GM10266 (cell line): ENCODE results near the gene LY6G6F.

ENCODE experiments used
- DNase-seq: peaks from one replicate; pipeline ENCODE4 v3.0.0; 2012; ENCODE audit errors: extremely low spot score
- CTCF ChIP-seq: IDR thresholded peaks from 2 replicates; pipeline ENCODE4 v1.5.1; 2012; ENCODE audit warnings: mild to moderate bottlenecking, low read depth; ENCODE audit not compliant: control insufficient read depth, insufficient read depth; ENCODE audit errors: missing control alignments

The LY6G6F gene

GRCh38 chr6:31661262-31662123 is 45.2 kb upstream of the LY6G6F start:
- no peak for TF ChIP-seq CTCF
- no peak for DNase-seq

- no peak for TF ChIP-seq CTCF
- no peak for DNase-seq
Observed at GRCh38 chr6:31662124-31662723, 44.4 kb upstream of the LY6G6F start.

- no peak for TF ChIP-seq CTCF
- DNase-seq: no peak
Observed at GRCh38 chr6:31663126-31663960, 43.3 kb upstream of the LY6G6F start.

- DNase-seq: no peak
Observed at GRCh38 chr6:31663961-31664789, 42.5 kb upstream of the LY6G6F start.

GRCh38 chr6:31664790-31665500 is 41.7 kb upstream of the LY6G6F start, which contains the start of gene GPANK1:
Gene GPANK1, minus strand, starts transcription at chr6:31664997. Its CDS starts 519 bp downstream, at chr6:31664478.
- no peak for TF ChIP-seq CTCF
- peak; percentile 83 for DNase-seq

More at GRCh38 chr6:31663961-31664789, 42.5 kb upstream of the LY6G6F start:
- no peak for TF ChIP-seq CTCF
